HepG2 (cell line): ENCODE measurements around the gene NDN. TPM values are rescaled to one million over a fixed set of nuclear protein-coding genes. Genes with fewer than 3 reads are reported as not detected.
A peak's percentile ranks its signal among the peaks of the same experiment; 100 is the strongest.
"Not testable (repeated sequence)": the region's sequence is repeated elsewhere in the genome, so short reads cannot be mapped to it uniquely, and the experiment has no call there.

Experiments
- FOXP1 ChIP-seq, 2 experiments: fragments of 450-650 bp in 1 of 2; IDR thresholded peaks; 2 replicates each; pipeline ENCODE4 v1.6.1; 2017 to 2018; ENCODE audit warnings: antibody characterized with exemption in 1 of 2
- GABPB1 ChIP-seq: IDR thresholded peaks from 2 replicates; pipeline ENCODE4 v1.6.1; 2016; ENCODE audit warnings: mild to moderate bottlenecking, missing genetic modification reagents, moderate library complexity, missing compliant biosample characterization
- KAT7 ChIP-seq: IDR thresholded peaks from 2 replicates; pipeline ENCODE4 v1.6.1; 2018; ENCODE audit warnings: borderline replicate concordance, missing compliant biosample characterization
- KDM6A ChIP-seq: IDR thresholded peaks from 2 replicates; pipeline ENCODE4 v1.6.1; 2016; ENCODE audit warnings: low read depth
- PATZ1 ChIP-seq: sonication (generic); formaldehyde crosslinking; IDR thresholded peaks from 2 replicates; pipeline ENCODE4 v1.4.0; 2020; ENCODE audit warnings: missing genetic modification reagents
- RARA ChIP-seq: IDR thresholded peaks from 2 replicates; pipeline ENCODE4 v1.6.1; 2016; ENCODE audit warnings: missing genetic modification reagents, missing compliant biosample characterization
- THAP11 ChIP-seq: IDR thresholded peaks from 2 replicates; pipeline ENCODE4 v1.6.1; 2016; ENCODE audit warnings: missing biosample characterization, missing genetic modification reagents
- THAP9 ChIP-seq: sonication (generic); formaldehyde crosslinking; IDR thresholded peaks from 2 replicates; pipeline ENCODE4; 2020; ENCODE audit warnings: missing genetic modification reagents, mild to moderate bottlenecking, borderline replicate concordance
- YEATS2 ChIP-seq: sonication (generic); formaldehyde crosslinking; IDR thresholded peaks from 2 replicates; pipeline ENCODE4 v1.4.0; 2020; ENCODE audit warnings: missing genetic modification reagents, borderline replicate concordance
- ZBTB14 ChIP-seq: sonication (generic); formaldehyde crosslinking; IDR thresholded peaks from 2 replicates; pipeline ENCODE4 v1.4.0; 2020; ENCODE audit warnings: missing genetic modification reagents
- ZGPAT ChIP-seq: IDR thresholded peaks from 2 replicates; pipeline ENCODE4 v1.6.1; 2016; ENCODE audit warnings: mild to moderate bottlenecking
- ZNF329 ChIP-seq: sonication (generic); formaldehyde crosslinking; IDR thresholded peaks from 2 replicates; pipeline ENCODE4 v1.9.0; 2021; ENCODE audit warnings: low read depth, mild to moderate bottlenecking, missing genetic modification reagents
- ZNF512B ChIP-seq: sonication (generic); formaldehyde crosslinking; IDR thresholded peaks from 2 replicates; pipeline ENCODE4 v1.5.1; 2020; ENCODE audit warnings: missing genetic modification reagents, mild to moderate bottlenecking, borderline replicate concordance
- ZNF737 ChIP-seq: sonication (generic); formaldehyde crosslinking; IDR thresholded peaks from 2 replicates; pipeline ENCODE4 v1.5.0; 2020; ENCODE audit warnings: missing genetic modification reagents, mild to moderate bottlenecking, borderline replicate concordance
- polyA plus RNA-seq, 8 experiments: library from polyadenylated mRNA; depleted of rRNA in 3 of 8; stranded (reverse) in 7 of 8; unstranded in 1 of 8; fragments of >200 nt; fragmentation: Illumina TruSeq in 4 of 8; extraction: Trizol in 4 of 8; gene quantifications; 2 replicates each; pipeline versions ENCODE4 v1.2.1 to v1.2.3, GENCODE V29; 2011 to 2016; ENCODE audit warnings: low read depth in 4 of 8, missing spikeins in 1 of 8, mixed read lengths in 1 of 8; ENCODE audit not compliant: insufficient read depth in 1 of 8
- total RNA-seq, 5 experiments: library from RNA; depleted of rRNA; stranded (reverse); fragments of >200 nt; fragmentation: Illumina TruSeq; extraction: Trizol; gene quantifications; 2 replicates each; pipeline ENCODE4 v1.2.3, GENCODE V29; 2016; ENCODE audit warnings: low read depth in 1 of 5

The NDN gene
- total and polyA plus RNA-seq, 2 of the 13 experiments (the other 11 are each of a cell fraction or from before 2014, with no cell fraction given), result 0.03 TPM; not detected in 1

- TF ChIP-seq ZNF512B (CRISPR knock-in tag), result 0 out of 2 replicates have a peak, but pooled peaks have one; percentile 39
- TF ChIP-seq PATZ1 (CRISPR knock-in tag), result peak; percentile 12; the same call in 1 of the 2 replicates
- TF ChIP-seq GABPB1 (CRISPR knock-in tag), result peak; percentile 73
- TF ChIP-seq RARA (CRISPR knock-in tag), result 0 out of 2 replicates have a peak, but pooled peaks have one; percentile 10
- 0 out of 2 replicates have a peak, but pooled peaks have one; percentile 34 for TF ChIP-seq ZNF737 (CRISPR knock-in tag)
- peak; percentile 77; the same call in 1 of the 2 replicates for TF ChIP-seq THAP9
- TF ChIP-seq ZNF329 (CRISPR knock-in tag), result 0 out of 2 replicates have a peak, but pooled peaks have one; percentile 28
- TF ChIP-seq YEATS2 (CRISPR knock-in tag), result peak; percentile 42; the same call in 1 of the 2 replicates
- TF ChIP-seq ZGPAT (CRISPR knock-in tag), result peak; percentile 36; the same call in 1 of the 2 replicates
- TF ChIP-seq FOXP1 (IDR thresholded peaks at IDR 0.05), result not testable (repeated sequence)
- peak; percentile 44; the same call in 1 of the 2 replicates for TF ChIP-seq FOXP1 (CRISPR knock-in tag; IDR thresholded peaks at IDR 0.05)
- peak; percentile 24; the same call in 1 of the 2 replicates for TF ChIP-seq THAP11 (CRISPR knock-in tag)
- TF ChIP-seq ZBTB14, result peak; percentile 79
- peak; percentile 42; the same call in 1 of the 2 replicates for TF ChIP-seq KDM6A (CRISPR knock-in tag)
- TF ChIP-seq KAT7 (CRISPR knock-in tag), result peak; percentile 54; the same call in 1 of the 2 replicates
Measured at GRCh38 chr15:23713874-23714656, 27.0 kb upstream of the NDN start (continued).
